Lung (tissue), 16 donors: ENCODE data around the gene CENPI. TPM values are rescaled to one million over a fixed set of nuclear protein-coding genes. Genes with fewer than 3 reads are reported as not detected.
"Not testable (repeated sequence)": the region's sequence is repeated elsewhere in the genome, so short reads cannot be mapped to it uniquely, and the experiment has no call there.

ENCODE experiments used
- ATAC-seq: fragments of 200-7000 bp; cut with Tn5 transposase; one replicate; pipeline ENCODE4 v1.9.1; 2020; ENCODE audit warnings: moderate number of reproducible peaks; ENCODE audit not compliant: insufficient read depth, low FRiP score
- DNase-seq, 3 donors: peaks; one replicate each; pipeline ENCODE4 v3.0.0-alpha.2; 2013 to 2017
- H3K27ac ChIP-seq, 2 donors: one replicate each; pipeline ENCODE4 v1.5.1; 2013; ENCODE audit warnings: mild to moderate bottlenecking in 2 of 2, moderate library complexity in 2 of 2, control low read depth in 1 of 2, inconsistent platforms in 1 of 2, low read depth in 1 of 2, low read length in 1 of 2
- H3K27me3 ChIP-seq, 3 donors: one replicate each; pipeline ENCODE4 v1.5.1; 2013; ENCODE audit warnings: low read length in 2 of 3; ENCODE audit not compliant: control insufficient read depth in 3 of 3, insufficient read depth in 3 of 3
- H3K36me3 ChIP-seq, 4 donors: one replicate each; pipeline ENCODE4 v1.5.1; 2013; ENCODE audit warnings: low read length in 4 of 4, mild to moderate bottlenecking in 1 of 4, moderate library complexity in 1 of 4; ENCODE audit not compliant: control insufficient read depth in 4 of 4, insufficient read depth in 4 of 4
- H3K4me1 ChIP-seq, 5 donors: one replicate each; pipeline ENCODE4 v1.5.1; 2013; ENCODE audit warnings: low read length in 5 of 5, mild to moderate bottlenecking in 2 of 5, moderate library complexity in 1 of 5; ENCODE audit not compliant: control insufficient read depth in 5 of 5, insufficient read depth in 5 of 5
- H3K4me3 ChIP-seq: one replicate; pipeline ENCODE4 v1.5.1; 2013; ENCODE audit warnings: mild to moderate bottlenecking, control low read depth, moderate library complexity
- H3K9ac ChIP-seq, 2 donors: one replicate each; pipeline ENCODE4 v1.5.1; 2013; ENCODE audit warnings: low read length in 2 of 2, control low read depth in 1 of 2; ENCODE audit not compliant: insufficient read depth in 1 of 2
- H3K9me3 ChIP-seq, 4 donors: one replicate each; pipeline ENCODE4 v1.5.1; 2013; ENCODE audit warnings: low read length in 3 of 4, mild to moderate bottlenecking in 1 of 4, moderate library complexity in 1 of 4; ENCODE audit not compliant: control insufficient read depth in 4 of 4, insufficient read depth in 3 of 4
- WGBS, 2 donors: extraction: QIAGEN DNeasy Blood & Tissue Kit; methylation state at CpG; one replicate each; pipeline ENCODE4 v1.1.7; 2013; 5-methylcytosine and 5-hydroxymethylcytosine counted together
- long read RNA-seq, 5 donors: transcript quantifications; one replicate each; lab custom pipeline, GENCODE V29; 2026
- polyA plus RNA-seq, 2 donors: library from polyadenylated mRNA; stranded (reverse); fragments of 200-250 nt; gene quantifications; one replicate each; pipeline ENCODE4 v1.2.1, GENCODE V29; 2013
- total RNA-seq, 2 donors: library from RNA; depleted of rRNA in 1 of 2; stranded (reverse); fragments of >200 nt in 1 of 2; gene quantifications; one replicate each; pipeline ENCODE4 v1.2.1, GENCODE V29; 2014 to 2021
- TF ChIP-seq, protein P1 (sequence below): IDR thresholded peaks from 2 replicates; pipeline ENCODE4 v1.5.1; 2012; ENCODE audit warnings: mild to moderate bottlenecking; ENCODE audit errors: control extremely low read depth, extremely low read depth
- donor health status: control.
- donor health status: control.
- donor health status: Bipolar disorder and iron deficiency.
- donor health status: healthy.
- donor health status: DM: yes; HTN: yes; CAD: no.

Gene CENPI, protein sequence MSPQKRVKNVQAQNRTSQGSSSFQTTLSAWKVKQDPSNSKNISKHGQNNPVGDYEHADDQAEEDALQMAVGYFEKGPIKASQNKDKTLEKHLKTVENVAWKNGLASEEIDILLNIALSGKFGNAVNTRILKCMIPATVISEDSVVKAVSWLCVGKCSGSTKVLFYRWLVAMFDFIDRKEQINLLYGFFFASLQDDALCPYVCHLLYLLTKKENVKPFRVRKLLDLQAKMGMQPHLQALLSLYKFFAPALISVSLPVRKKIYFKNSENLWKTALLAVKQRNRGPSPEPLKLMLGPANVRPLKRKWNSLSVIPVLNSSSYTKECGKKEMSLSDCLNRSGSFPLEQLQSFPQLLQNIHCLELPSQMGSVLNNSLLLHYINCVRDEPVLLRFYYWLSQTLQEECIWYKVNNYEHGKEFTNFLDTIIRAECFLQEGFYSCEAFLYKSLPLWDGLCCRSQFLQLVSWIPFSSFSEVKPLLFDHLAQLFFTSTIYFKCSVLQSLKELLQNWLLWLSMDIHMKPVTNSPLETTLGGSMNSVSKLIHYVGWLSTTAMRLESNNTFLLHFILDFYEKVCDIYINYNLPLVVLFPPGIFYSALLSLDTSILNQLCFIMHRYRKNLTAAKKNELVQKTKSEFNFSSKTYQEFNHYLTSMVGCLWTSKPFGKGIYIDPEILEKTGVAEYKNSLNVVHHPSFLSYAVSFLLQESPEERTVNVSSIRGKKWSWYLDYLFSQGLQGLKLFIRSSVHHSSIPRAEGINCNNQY
- total RNA-seq (1 to 10 TPM in 1 of 2 donors, under 1 TPM in 1; 0.71 to 7.5 TPM), polyA plus RNA-seq (under 1 TPM; 0.69 to 0.76 TPM)
- long read RNA-seq, donor 1: 0 reads
- long read RNA-seq, donor 2: 0 reads
- long read RNA-seq, donor 3: 0 reads
- long read RNA-seq, donor 4: 0 reads
- long read RNA-seq, donor 5: 0 reads

DNA sequence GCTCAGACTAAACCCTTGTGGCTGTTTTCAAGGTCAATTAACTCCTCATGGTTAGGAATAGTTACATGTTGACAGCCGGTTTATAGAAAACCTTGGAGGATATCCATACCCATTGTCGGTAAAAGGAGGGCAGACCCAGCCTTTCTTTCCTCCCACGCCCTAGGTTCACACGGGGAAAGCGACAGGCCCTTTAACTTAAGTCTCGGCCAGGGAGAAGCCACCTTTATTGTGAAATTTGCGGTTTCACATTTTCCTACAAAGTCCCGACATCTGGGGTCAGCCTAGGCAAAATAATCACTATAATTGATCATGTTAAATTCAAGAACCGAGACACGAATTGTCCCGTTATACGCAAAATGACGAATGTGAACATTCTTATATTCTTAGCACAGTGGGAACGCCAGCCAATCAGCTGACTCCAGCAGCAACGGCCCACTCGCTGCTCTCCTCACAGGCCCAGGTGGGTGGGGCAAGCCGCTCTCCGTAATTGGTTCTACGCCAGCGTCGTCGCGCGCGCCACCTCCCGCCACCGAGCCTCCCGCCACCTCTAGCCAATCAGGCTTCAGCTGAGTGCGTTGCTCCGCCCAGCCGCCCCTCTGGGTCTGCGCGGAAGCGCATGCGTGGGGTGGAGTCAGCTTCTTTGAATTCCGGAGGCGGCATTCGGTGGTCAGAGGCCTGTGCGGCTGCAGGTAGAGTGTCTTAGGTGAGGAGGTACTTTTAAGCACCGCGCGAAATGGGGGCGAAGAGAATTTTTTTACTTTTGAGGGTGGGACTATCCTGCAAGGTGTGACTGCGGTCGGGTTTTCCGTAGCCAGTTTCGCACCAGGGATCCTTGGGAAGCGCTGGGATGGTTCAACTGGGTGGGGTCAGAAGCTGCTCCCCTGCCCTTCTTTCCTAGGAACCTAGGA lies at the start of gene CENPI:
Gene CENPI (plus strand): TSS at position 659 of the 908 bp plus-strand sequence. CDS start 2,867 bp downstream, outside the sequence.
- Histone ChIP-seq H3K36me3 (no peaks in the 10 kb centered on the region), H3K27me3 (peaks cover 0 to 3% (median 0%) of the 10 kb centered on the region in 3 donors), H3K9ac (peak within 1 kb of the TSS; percentile 65 to 69), H3K4me3 (no peak within 1 kb of the TSS), H3K9me3 (no peaks in the 10 kb centered on the region), H3K4me1 (peaks cover 0 to 5% (median 0%) of the 10 kb centered on the region in 5 donors), H3K27ac (peak within 1 kb of the TSS in 1 of 2 donors; percentile 85)
- DNase-seq (peak; percentile 94 to 97 (median 96)), ATAC-seq (peak; percentile 97)
- 0 to 42% methylated on average over 39 to 48 of the region's 48 CpGs for WGBS, 2 donors
- TF ChIP-seq, protein P1, sequence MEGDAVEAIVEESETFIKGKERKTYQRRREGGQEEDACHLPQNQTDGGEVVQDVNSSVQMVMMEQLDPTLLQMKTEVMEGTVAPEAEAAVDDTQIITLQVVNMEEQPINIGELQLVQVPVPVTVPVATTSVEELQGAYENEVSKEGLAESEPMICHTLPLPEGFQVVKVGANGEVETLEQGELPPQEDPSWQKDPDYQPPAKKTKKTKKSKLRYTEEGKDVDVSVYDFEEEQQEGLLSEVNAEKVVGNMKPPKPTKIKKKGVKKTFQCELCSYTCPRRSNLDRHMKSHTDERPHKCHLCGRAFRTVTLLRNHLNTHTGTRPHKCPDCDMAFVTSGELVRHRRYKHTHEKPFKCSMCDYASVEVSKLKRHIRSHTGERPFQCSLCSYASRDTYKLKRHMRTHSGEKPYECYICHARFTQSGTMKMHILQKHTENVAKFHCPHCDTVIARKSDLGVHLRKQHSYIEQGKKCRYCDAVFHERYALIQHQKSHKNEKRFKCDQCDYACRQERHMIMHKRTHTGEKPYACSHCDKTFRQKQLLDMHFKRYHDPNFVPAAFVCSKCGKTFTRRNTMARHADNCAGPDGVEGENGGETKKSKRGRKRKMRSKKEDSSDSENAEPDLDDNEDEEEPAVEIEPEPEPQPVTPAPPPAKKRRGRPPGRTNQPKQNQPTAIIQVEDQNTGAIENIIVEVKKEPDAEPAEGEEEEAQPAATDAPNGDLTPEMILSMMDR: no peak

DNA sequence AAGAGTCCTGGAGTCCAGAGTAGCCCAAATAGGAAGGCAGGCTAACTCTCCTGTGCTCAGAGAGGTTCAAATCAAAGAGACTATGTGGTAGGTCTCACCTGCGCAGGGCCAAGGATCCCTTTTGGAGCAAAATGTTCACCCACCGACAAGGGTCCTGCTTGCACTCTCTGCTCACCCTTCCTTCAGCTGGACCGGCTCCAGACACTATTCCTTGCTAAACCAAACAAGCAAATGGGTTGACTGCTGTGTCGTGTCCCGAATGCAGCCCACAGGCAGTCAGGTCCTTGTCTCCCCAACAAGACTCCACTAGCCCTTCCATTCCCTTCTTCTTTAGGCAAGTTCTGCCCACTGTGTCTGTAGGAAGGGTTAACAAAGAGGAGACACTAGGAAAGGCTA lies 46.9 kb upstream of the CENPI start:
- no peaks in the 10 kb centered on the region for H3K36me3 ChIP-seq
- H3K9me3 ChIP-seq: no peaks in the 10 kb centered on the region
- H3K4me3 ChIP-seq: peak overlapping the region; percentile 42
- no peaks in the 10 kb centered on the region for H3K4me1 ChIP-seq
- DNase-seq (no peak), ATAC-seq (no peak)
- H3K9ac ChIP-seq: peak overlapping the region in 1 of 2 donors; percentile 76
- peak overlapping the region; percentile 54 to 84 for H3K27ac ChIP-seq
- TF ChIP-seq, protein P1: no peak
- no peaks in the 10 kb centered on the region for H3K27me3 ChIP-seq
- 22 to 45% methylated on average over 5 of the region's 5 CpGs for WGBS, 2 donors

DNA sequence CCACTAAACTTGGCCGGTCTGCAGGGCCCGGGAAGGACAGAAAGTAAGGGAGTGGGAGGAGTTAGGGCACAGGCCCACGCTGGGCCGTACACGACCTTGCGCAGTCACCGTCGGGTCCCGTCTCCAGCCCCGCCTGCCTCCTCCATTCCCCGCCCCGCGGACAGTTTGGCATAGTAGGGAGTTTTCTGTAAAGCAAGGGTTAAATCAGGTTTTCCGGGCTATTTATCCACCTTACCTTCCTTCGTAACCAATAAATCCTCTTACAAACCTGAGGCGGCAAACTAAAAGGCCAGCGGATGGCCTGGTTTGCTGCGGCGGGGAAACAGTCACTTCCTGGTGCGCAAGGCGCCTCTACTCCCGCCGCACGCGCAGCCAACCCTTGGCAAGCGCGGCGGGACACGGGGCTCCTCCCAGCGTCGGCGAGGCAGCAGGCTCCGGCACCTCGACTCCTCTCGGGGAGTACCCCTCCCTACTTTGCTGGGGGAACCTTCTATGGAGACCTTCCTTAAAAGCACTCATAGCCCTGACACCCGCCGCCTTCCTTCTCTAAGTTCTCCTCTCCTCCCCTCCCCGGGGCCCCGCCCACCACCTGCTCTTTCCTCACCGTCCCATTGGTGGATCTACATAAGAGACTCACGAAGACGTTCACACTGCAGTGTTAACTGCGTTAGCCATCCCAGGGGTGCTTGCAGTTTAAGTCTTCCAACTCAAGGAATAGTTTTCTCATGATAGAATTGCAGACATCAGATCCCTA lies 46.3 kb upstream of the CENPI start, which contains the start of gene TRMT2B:
Gene TRMT2B (minus strand): TSS at position 563 of the 754 bp plus-strand sequence. CDS start 9,822 bp downstream, outside the sequence.
- H3K27ac ChIP-seq: peak within 1 kb of the TSS; percentile 66 to 84
- DNase-seq: peak; percentile 65 to 73 (median 69)

DNA sequence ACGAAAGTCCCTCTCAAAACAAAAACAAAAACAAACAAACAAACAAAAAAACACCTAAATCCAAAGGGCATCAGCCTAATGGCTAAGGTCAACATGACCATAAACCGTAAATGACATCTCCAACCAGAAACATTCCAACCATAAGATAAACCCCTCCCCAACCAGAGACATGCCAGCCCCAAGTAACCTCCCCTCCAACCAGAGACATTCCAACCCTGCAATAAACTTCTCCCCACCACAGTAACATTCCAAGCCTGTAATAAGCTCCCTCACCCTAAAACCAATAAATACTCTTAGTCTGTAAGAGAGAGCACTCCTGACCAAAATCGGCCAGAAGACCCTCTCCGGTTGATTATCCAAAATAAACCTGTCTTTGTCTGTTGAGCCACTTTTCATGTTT lies 41.5 kb upstream of the CENPI start:
- H3K27ac ChIP-seq, H3K27me3 ChIP-seq, H3K9me3 ChIP-seq, H3K4me3 ChIP-seq, H3K36me3 ChIP-seq, H3K4me1 ChIP-seq, H3K9ac ChIP-seq, ATAC-seq, DNase-seq: not testable (repeated sequence)
- WGBS, 2 donors: 87 to 100% methylated on average over 4 of the region's 4 CpGs

More for the DNA sequence above, 46.3 kb upstream of the CENPI start, which contains the start of gene TRMT2B:
- Histone ChIP-seq H3K36me3 (no peaks in the 10 kb centered on the region), H3K9me3 (no peaks in the 10 kb centered on the region), H3K27me3 (no peaks in the 10 kb centered on the region), H3K4me1 (no peaks in the 10 kb centered on the region), H3K4me3 (peak within 1 kb of the TSS; percentile 42), H3K9ac (peak within 1 kb of the TSS in 1 of 2 donors; percentile 76)
- TF ChIP-seq, protein P1: no peak
- peak; percentile 93 for ATAC-seq
- 0 to 29% methylated on average over 35 to 43 of the region's 43 CpGs for WGBS, 2 donors
